22Rv1 (cell line): ENCODE data around the gene TOP3B.
A peak's percentile ranks its signal among the peaks of the same experiment; 100 is the strongest.

Experiments
- H3K27ac ChIP-seq: fragments of 450-650 bp; 2 replicates; pipeline ENCODE4 v1.5.1; 2017
- CTCF ChIP-seq: fragments of 450-650 bp; IDR thresholded peaks from 2 replicates; pipeline ENCODE4 v1.5.1; 2017; ENCODE audit warnings: mild to moderate bottlenecking
- ZFX ChIP-seq: fragments of 450-650 bp; IDR thresholded peaks from 2 replicates; pipeline ENCODE4 v1.6.1; 2017; ENCODE audit warnings: antibody characterized with exemption, borderline replicate concordance

TOP3B gene

GRCh38 chr22:21990445-21991303 lies 8.1 kb upstream of the TOP3B start:
- TF ChIP-seq CTCF (no peak), ZFX (no peak)
- no peak overlapping the region for H3K27ac ChIP-seq

- H3K27ac ChIP-seq = no peak overlapping the region
- TF ChIP-seq CTCF = no peak
- TF ChIP-seq ZFX = no peak
These were observed 6.5 kb upstream of the TOP3B start for GRCh38 chr22:21989049-21989448.

DNA sequence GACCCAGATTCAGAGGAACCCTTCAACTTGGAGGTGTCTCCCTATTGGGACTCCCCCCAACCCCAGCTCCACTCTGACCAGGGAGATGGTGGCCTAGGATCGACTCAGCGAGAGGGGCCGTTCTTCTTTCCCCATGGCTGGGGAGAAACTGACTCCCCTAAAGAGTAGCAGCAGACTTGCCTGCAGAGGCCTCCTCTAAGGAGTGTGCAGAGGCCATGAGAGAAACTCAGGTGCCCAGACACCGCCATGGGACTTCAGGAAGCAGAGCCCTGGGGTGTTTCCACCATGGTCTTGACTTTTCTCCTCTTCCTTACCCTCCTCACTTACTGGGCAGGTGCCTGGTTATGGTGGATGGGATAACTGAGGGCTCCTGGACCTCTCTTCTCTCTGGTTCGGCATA lies 2.6 kb upstream of the TOP3B start:
- H3K27ac ChIP-seq = no peak overlapping the region
- no peak for TF ChIP-seq ZFX
- peak; percentile 22 for TF ChIP-seq CTCF

- H3K27ac ChIP-seq = no peak overlapping the region
- peak; percentile 75 for TF ChIP-seq CTCF
- TF ChIP-seq ZFX = no peak
These were observed 2.2 kb upstream of the TOP3B start for GRCh38 chr22:21984793-21985192.

DNA sequence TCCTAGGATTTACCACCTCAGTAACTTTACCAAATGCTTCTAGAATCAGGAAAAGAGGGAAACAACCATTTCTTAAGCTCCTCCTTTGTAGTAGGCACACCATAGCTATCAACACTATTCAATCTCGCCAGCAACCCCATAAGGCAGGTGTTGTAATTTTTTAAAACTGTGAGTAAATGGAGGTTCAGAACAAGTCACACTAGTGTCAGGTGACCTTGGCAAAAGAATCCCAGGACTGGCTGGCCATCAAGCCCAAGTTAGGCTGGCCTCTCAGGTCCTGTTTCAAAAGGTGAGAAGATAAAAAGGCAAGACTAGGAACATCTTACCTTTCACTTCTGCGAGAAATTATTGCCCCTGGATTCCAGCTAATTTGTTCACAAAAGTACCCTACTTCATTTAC lies 713 bp downstream of the TOP3B start:
- TF ChIP-seq ZFX (no peak), CTCF (no peak)
- peak overlapping the region; percentile 47; the same call in 1 of the 2 replicates for H3K27ac ChIP-seq

DNA sequence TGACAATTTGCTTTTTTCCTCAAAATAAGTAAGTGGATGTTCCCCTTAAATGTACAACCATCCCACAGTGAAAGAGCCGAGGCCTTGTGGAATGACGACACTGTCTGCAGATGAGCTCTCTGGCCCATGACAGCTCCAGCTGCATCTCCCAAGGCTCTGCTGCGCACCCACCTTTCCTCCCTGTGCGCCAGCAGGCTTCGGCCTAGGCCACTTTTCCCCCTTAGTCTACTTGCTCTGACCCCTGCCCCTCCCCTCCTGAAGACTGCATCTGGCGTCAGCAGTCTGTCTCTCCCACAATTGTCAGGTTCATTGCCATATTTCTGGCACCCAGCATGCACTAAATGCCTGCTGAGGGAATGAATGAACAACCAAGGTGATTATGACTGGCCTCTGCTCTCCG lies 2.0 kb downstream of the TOP3B start:
- TF ChIP-seq ZFX (no peak), CTCF (no peak)
- H3K27ac ChIP-seq = no peak overlapping the region

DNA sequence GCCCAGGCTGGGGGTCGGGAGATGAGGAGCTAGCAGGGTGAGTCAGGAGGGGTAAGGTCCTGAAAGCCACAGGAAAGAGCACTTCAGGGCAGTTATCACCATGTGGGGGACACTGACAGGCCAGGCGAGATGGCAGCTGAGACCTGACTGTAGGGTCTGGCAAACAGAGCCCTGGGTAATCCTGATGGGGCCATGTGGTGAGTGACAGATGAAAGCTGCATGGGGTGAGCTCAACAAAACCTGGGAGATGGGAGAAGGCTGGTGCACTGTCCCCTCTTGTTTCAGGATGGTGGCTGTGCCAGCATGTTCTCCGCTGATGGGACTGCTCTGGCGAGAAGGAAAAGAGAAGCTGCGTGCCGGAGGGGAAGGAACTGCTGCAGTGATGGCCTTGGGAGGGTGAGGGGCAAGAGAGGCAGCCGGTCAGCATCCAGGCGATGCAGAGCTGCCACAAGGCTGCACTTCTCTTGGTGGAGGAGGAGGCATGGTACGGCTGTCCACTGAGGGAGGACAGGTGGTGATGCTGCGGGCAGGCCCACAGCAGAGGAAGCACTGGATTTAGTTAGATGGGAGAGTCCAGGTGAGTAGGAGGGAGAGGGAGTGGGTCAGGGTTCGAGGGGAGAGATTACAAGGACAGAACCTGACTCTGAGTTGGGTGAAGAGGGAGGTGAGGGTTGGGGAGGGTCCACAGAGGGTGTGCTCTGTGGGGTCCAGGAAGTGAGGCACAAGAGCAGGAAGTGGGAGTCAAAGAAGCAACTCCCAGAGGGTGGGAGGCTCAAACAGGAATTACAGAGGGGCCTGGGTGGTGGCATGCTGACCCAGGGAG lies 3.8 kb downstream of the TOP3B start:
- TF ChIP-seq CTCF (no peak), ZFX (no peak)

More for the DNA sequence above, 3.8 kb downstream of the TOP3B start:
- no peak overlapping the region for H3K27ac ChIP-seq
